GM12892 (cell line): ENCODE measurements around the gene FAM120A.

Experiments
- POLR2A ChIP-seq: IDR thresholded peaks from 2 replicates; pipeline ENCODE4 v1.6.1; 2011; ENCODE audit warnings: low read depth, low read length, control low read depth
- POLR2AphosphoS5 ChIP-seq: IDR thresholded peaks from 2 replicates; pipeline ENCODE4 v1.6.1; 2011; ENCODE audit warnings: low read depth, low read length, control low read depth
- TAF1 ChIP-seq: IDR thresholded peaks from 2 replicates; pipeline ENCODE4 v1.6.1; 2011; ENCODE audit warnings: low read depth, mild to moderate bottlenecking, control low read depth, low read length, borderline replicate concordance

GRCh38 chr9:93600504-93600903, 149.0 kb downstream of the FAM120A start:
- no peak for TF ChIP-seq POLR2AphosphoS5
- TF ChIP-seq POLR2A, result no peak
- no peak for TF ChIP-seq TAF1
